GM08714 (cell line): ENCODE measurements around the gene LTO1.

ENCODE experiments used
- H3K4me3 ChIP-seq: fragments of 200-500 bp; sonication (Bioruptor generic); 2 replicates; pipeline ENCODE4 v1.5.1; 2014; ENCODE audit warnings: mild to moderate bottlenecking, low read length, inconsistent platforms
- ZNF274 ChIP-seq: IDR thresholded peaks from 2 replicates; pipeline ENCODE4 v1.6.1; 2012; ENCODE audit warnings: mild to moderate bottlenecking, low read depth, low read length

The LTO1 gene

GRCh38 chr11:69677749-69678148 lies 2.6 kb upstream of the LTO1 start:
- no peak for TF ChIP-seq ZNF274
- no peak overlapping the region for H3K4me3 ChIP-seq

GRCh38 chr11:69674267-69674885 lies 777 bp downstream of the LTO1 start:
- no peak for TF ChIP-seq ZNF274
- H3K4me3 ChIP-seq: peak overlapping the region; percentile 94

- H3K4me3 ChIP-seq: no peak overlapping the region
- no peak for TF ChIP-seq ZNF274
Measured at GRCh38 chr11:69671734-69672465, 3.3 kb downstream of the LTO1 start.

- H3K4me3 ChIP-seq: no peak overlapping the region
- no peak for TF ChIP-seq ZNF274
Measured at GRCh38 chr11:69670158-69670845, 4.9 kb downstream of the LTO1 start.

GRCh38 chr11:69669486-69669885 lies 5.7 kb downstream of the LTO1 start:
- no peak for TF ChIP-seq ZNF274
- no peak overlapping the region for H3K4me3 ChIP-seq

GRCh38 chr11:69667619-69668604 lies 7.2 kb downstream of the LTO1 start:
- no peak overlapping the region for H3K4me3 ChIP-seq
- TF ChIP-seq ZNF274: no peak

GRCh38 chr11:69666752-69667536 lies 8.2 kb downstream of the LTO1 start:
- no peak overlapping the region for H3K4me3 ChIP-seq
- no peak for TF ChIP-seq ZNF274

GRCh38 chr11:69666261-69666660 lies 8.9 kb downstream of the LTO1 start:
- TF ChIP-seq ZNF274: no peak
- no peak overlapping the region for H3K4me3 ChIP-seq

- TF ChIP-seq ZNF274: no peak
- H3K4me3 ChIP-seq: no peak overlapping the region
Measured at GRCh38 chr11:69665669-69666068, 9.5 kb downstream of the LTO1 start.

- no peak for TF ChIP-seq ZNF274
- no peak overlapping the region for H3K4me3 ChIP-seq
Measured at GRCh38 chr11:69664901-69665300, 10.3 kb downstream of the LTO1 start.

GRCh38 chr11:69664103-69664775 lies 10.9 kb downstream of the LTO1 start:
- TF ChIP-seq ZNF274: no peak
- H3K4me3 ChIP-seq: no peak overlapping the region

- no peak for TF ChIP-seq ZNF274
Measured at GRCh38 chr11:69663326-69663725, 11.8 kb downstream of the LTO1 start.

GRCh38 chr11:69662806-69663205 lies 12.3 kb downstream of the LTO1 start:
- TF ChIP-seq ZNF274: no peak
- no peak overlapping the region for H3K4me3 ChIP-seq

More at GRCh38 chr11:69663326-69663725, 11.8 kb downstream of the LTO1 start:
- H3K4me3 ChIP-seq: no peak overlapping the region
